Right lobe of liver (tissue), 4 donors: ENCODE results near the gene NR2E3.

Source experiments
- POLR2A ChIP-seq: fragments of 450-650 bp; IDR thresholded peaks from one replicate; pipeline ENCODE4 v1.6.1; 2017; ENCODE audit warnings: antibody characterized with exemption, mild to moderate bottlenecking
- TF ChIP-seq, protein P1 (sequence below), 4 donors: fragments of 200-600 bp in 3 of 4; fragments of 450-650 bp in 1 of 4; IDR thresholded peaks; one replicate each; pipeline versions ENCODE4 v1.5.1 to v1.8.0; 2016 to 2022; ENCODE audit warnings: antibody characterized with exemption in 4 of 4, mild to moderate bottlenecking in 2 of 4
- donor health status: DM: no; HTN: no; CAD: no.
- donor health status: DM: no; HTN: no; CAD: no.
- donor health status: DM: no; HTN: yes; CAD: no.

DNA sequence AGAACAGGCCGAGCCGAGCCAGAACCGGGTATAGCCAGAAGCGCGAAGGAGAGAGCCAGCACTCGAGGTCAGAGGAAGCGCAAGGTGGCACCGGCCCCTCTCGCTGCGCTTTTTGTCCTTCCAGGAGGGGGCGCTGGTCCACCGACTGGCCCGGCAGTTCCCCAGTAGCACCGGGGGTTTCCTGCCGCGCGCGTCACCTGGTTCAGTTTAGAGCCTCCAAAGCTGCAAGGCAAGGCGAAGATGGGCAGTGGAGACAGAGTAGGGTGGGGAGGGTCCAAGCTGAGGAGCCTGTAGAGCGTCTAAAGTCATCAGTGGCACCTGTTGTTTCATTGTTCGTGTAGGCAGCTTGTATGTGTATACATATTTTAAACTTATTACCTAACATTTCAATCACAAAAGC lies 7.6 kb upstream of the NR2E3 start:
- TF ChIP-seq, protein P1, sequence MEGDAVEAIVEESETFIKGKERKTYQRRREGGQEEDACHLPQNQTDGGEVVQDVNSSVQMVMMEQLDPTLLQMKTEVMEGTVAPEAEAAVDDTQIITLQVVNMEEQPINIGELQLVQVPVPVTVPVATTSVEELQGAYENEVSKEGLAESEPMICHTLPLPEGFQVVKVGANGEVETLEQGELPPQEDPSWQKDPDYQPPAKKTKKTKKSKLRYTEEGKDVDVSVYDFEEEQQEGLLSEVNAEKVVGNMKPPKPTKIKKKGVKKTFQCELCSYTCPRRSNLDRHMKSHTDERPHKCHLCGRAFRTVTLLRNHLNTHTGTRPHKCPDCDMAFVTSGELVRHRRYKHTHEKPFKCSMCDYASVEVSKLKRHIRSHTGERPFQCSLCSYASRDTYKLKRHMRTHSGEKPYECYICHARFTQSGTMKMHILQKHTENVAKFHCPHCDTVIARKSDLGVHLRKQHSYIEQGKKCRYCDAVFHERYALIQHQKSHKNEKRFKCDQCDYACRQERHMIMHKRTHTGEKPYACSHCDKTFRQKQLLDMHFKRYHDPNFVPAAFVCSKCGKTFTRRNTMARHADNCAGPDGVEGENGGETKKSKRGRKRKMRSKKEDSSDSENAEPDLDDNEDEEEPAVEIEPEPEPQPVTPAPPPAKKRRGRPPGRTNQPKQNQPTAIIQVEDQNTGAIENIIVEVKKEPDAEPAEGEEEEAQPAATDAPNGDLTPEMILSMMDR (IDR thresholded peaks at IDR 0.05), result peak; percentile 24 to 48 (median 34)
- TF ChIP-seq POLR2A, result no peak
